Right lobe of liver (tissue), 6 donors: ENCODE results near the gene OBSCN. TPM values are rescaled to one million over a fixed set of nuclear protein-coding genes. Genes with fewer than 3 reads are reported as not detected.

Source experiments
- ATAC-seq, 4 donors: fragments of 200-7000 bp; cut with Tn5 transposase; one replicate each; pipeline ENCODE4 v1.9.1; 2020; ENCODE audit warnings: mild to moderate bottlenecking in 4 of 4, moderate library complexity in 4 of 4
- DNase-seq, 3 donors: peaks; one replicate each; pipeline ENCODE4 v3.0.0-alpha.2; 2020
- H3K27ac ChIP-seq, 3 donors: fragments of 200-600 bp; one replicate each; pipeline ENCODE4 v1.8.0; 2022
- H3K27me3 ChIP-seq, 2 donors: fragments of 200-600 bp; one replicate each; pipeline ENCODE4 v1.8.0; 2022
- H3K36me3 ChIP-seq, 4 donors: fragments of 200-600 bp; sonication (generic) in 1 of 4; one replicate each; pipeline versions ENCODE4 v1.5.1 to v1.8.0; 2017 to 2022; ENCODE audit warnings: control low read depth in 1 of 4
- H3K4me1 ChIP-seq, 4 donors: fragments of 200-600 bp; sonication (generic) in 1 of 4; one replicate each; pipeline versions ENCODE4 v1.5.1 to v1.8.0; 2017 to 2022; ENCODE audit warnings: control low read depth in 1 of 4
- H3K4me3 ChIP-seq, 3 donors: fragments of 200-600 bp; one replicate each; pipeline ENCODE4 v1.8.0; 2022
- H3K9me3 ChIP-seq, 4 donors: fragments of 200-600 bp; sonication (generic) in 1 of 4; one replicate each; pipeline versions ENCODE4 v1.5.1 to v1.8.0; 2017 to 2022; ENCODE audit warnings: control low read depth in 1 of 4
- POLR2A ChIP-seq: fragments of 450-650 bp; IDR thresholded peaks from one replicate; pipeline ENCODE4 v1.6.1; 2017; ENCODE audit warnings: antibody characterized with exemption, mild to moderate bottlenecking
- WGBS: methylation state at CpG from one replicate; pipeline ENCODE4 v1.1.6; 2018; ENCODE audit warnings: low coverage, low lambda C conversion rate; ENCODE audit not compliant: insufficient coverage; ENCODE audit errors: missing lambda C conversion rate; 5-methylcytosine and 5-hydroxymethylcytosine counted together
- intact Hi-C, 2 donors: fragments of 100-400 bp; cut with DNase I; formaldehyde crosslinking; loops; one replicate each; pipeline versions ENCODE4 v1.11.2 to v1.14.1; 2022
- total RNA-seq, 6 experiments: library from RNA; depleted of rRNA in 2 of 6; stranded (reverse); fragments of >200 nt in 2 of 6; fragmentation: NEBNext Ultra II Directional in 3 of 6; extraction: Animal tissue kit (Norgen Biotek cat#: 25700) in 3 of 6; gene quantifications; one replicate each; pipeline versions ENCODE4 v1.1.0 to v1.2.4, GENCODE V29; 2016 to 2023
- TF ChIP-seq, protein P1 (sequence below), 4 donors: fragments of 200-600 bp in 3 of 4; fragments of 450-650 bp in 1 of 4; IDR thresholded peaks; one replicate each; pipeline versions ENCODE4 v1.5.1 to v1.8.0; 2016 to 2022; ENCODE audit warnings: antibody characterized with exemption in 4 of 4, mild to moderate bottlenecking in 2 of 4
- donor health status: DM: no; HTN: yes; CAD: no.
- donor health status: DM: no; HTN: no; CAD: no.
- donor health status: DM: no; HTN: no; CAD: no.
- donor health status: DM: no; HTN: yes; CAD: no.
- donor health status: DM: no; HTN: yes; CAD: no.

The OBSCN gene
- total RNA-seq, 6 experiments from 2014 or later: 0.43 to 3.5 (median 2.0) TPM

GRCh38 chr1:228316589-228317387 lies 108.9 kb downstream of the OBSCN start:
- Histone ChIP-seq H3K27ac (no peak overlapping the region), H3K27me3 (no peaks in the 10 kb centered on the region), H3K4me3 (no peak overlapping the region), H3K36me3 (no peaks in the 10 kb centered on the region), H3K9me3 (no peaks in the 10 kb centered on the region), H3K4me1 (no peaks in the 10 kb centered on the region)
- ATAC-seq (no peak), DNase-seq (peak in 1 of 3 donors; percentile 27)
- TF ChIP-seq, protein P1, sequence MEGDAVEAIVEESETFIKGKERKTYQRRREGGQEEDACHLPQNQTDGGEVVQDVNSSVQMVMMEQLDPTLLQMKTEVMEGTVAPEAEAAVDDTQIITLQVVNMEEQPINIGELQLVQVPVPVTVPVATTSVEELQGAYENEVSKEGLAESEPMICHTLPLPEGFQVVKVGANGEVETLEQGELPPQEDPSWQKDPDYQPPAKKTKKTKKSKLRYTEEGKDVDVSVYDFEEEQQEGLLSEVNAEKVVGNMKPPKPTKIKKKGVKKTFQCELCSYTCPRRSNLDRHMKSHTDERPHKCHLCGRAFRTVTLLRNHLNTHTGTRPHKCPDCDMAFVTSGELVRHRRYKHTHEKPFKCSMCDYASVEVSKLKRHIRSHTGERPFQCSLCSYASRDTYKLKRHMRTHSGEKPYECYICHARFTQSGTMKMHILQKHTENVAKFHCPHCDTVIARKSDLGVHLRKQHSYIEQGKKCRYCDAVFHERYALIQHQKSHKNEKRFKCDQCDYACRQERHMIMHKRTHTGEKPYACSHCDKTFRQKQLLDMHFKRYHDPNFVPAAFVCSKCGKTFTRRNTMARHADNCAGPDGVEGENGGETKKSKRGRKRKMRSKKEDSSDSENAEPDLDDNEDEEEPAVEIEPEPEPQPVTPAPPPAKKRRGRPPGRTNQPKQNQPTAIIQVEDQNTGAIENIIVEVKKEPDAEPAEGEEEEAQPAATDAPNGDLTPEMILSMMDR (IDR thresholded peaks at IDR 0.05): no peak
- no peak for TF ChIP-seq POLR2A
- 74% methylated on average over 3 of the region's 47 CpGs for WGBS
- intact Hi-C loops: no loop called here

DNA sequence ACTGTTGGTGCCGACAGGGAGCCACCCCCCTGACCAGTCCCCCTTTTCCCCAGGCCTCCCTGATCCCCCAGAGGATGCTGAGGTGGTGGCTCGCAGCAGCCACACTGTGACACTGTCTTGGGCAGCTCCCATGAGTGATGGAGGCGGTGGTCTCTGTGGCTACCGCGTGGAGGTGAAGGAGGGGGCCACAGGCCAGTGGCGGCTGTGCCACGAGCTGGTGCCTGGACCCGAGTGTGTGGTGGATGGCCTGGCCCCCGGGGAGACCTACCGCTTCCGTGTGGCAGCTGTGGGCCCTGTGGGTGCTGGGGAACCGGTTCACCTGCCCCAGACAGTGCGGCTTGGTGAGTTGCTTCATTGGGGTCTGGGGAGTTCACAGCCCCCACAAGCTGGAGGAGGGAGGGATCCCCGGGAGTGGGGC lies 109.6 kb downstream of the OBSCN start:
- Histone ChIP-seq H3K36me3 (no peaks in the 10 kb centered on the region), H3K27ac (no peak overlapping the region), H3K27me3 (no peaks in the 10 kb centered on the region), H3K4me1 (no peaks in the 10 kb centered on the region), H3K9me3 (no peaks in the 10 kb centered on the region), H3K4me3 (no peak overlapping the region)
- ATAC-seq (no peak), DNase-seq (peak in 1 of 3 donors; percentile 36)
- WGBS: 94% methylated on average over 3 of the region's 14 CpGs
- TF ChIP-seq, protein P1 (IDR thresholded peaks at IDR 0.05): no peak
- no peak for TF ChIP-seq POLR2A
- intact Hi-C loops: no loop called here

DNA sequence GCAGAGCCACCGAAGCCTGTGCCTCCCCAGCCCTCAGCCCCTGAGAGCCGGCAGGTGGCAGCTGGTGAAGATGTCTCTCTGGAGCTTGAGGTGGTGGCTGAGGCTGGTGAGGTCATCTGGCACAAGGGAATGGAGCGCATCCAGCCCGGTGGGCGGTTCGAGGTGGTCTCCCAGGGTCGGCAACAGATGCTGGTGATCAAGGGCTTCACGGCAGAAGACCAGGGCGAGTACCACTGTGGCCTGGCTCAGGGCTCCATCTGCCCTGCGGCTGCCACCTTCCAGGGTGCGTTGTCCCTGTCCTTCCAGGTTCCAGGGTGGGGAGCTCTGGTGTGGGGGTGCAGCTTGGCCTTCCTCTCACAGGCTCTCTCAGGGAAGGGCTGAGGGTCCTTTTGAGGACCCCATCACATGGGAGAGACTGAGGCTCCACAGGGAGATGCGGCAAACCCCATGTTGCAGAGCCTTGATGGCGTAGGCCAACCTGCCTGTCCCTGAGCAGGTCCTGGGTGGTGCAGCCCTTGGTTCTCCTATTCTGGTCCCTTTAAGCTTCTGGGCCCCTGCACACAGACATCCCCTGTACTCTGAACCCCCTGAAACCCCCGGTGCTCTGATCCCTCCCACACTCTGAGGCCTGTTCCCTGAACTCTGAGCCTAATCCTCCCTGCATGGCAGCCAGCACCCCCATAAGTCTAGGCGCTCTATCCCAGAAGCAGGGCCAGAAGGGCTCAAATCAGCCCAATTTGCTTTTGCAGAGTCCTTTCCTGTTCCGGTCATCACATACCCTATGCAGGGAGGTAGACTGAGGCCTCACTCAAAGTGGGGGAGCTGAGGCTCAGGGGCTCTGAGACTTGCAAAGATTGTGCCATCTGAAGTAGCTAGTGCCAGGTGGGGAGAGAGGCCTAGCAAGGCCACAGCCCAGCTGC lies 110.3 kb downstream of the OBSCN start:
- TF ChIP-seq, protein P1 (IDR thresholded peaks at IDR 0.05): no peak
- TF ChIP-seq POLR2A: no peak
- no peaks in the 10 kb centered on the region for H3K36me3 ChIP-seq
- H3K4me3 ChIP-seq: no peak overlapping the region
- DNase-seq (peak in 2 of 3 donors; percentile 36 to 39), ATAC-seq (no peak)
- no peak overlapping the region for H3K27ac ChIP-seq
- no peaks in the 10 kb centered on the region for H3K9me3 ChIP-seq
- 82% methylated on average over 4 of the region's 16 CpGs for WGBS
- H3K4me1 ChIP-seq: no peaks in the 10 kb centered on the region
- intact Hi-C loops: no loop called here
- H3K27me3 ChIP-seq: no peaks in the 10 kb centered on the region

DNA sequence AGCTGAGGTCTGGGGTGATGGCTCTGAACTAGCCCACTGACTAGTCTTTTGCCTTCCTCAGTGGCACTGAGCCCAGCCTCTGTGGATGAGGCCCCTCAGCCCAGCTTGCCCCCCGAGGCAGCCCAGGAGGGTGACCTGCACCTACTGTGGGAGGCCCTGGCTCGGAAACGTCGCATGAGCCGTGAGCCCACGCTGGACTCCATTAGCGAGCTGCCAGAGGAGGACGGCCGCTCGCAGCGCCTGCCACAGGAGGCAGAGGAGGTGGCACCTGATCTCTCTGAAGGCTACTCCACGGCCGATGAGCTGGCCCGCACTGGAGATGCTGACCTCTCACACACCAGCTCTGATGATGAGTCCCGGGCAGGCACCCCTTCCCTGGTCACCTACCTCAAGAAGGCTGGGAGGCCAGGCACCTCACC lies 111.0 kb downstream of the OBSCN start:
- H3K4me3 ChIP-seq: no peak overlapping the region
- no peaks in the 10 kb centered on the region for H3K27me3 ChIP-seq
- ATAC-seq (no peak), DNase-seq (peak in 1 of 3 donors; percentile 36)
- H3K27ac ChIP-seq: no peak overlapping the region
- H3K9me3 ChIP-seq: no peaks in the 10 kb centered on the region
- no peaks in the 10 kb centered on the region for H3K36me3 ChIP-seq
- no peaks in the 10 kb centered on the region for H3K4me1 ChIP-seq
- TF ChIP-seq, protein P1 (IDR thresholded peaks at IDR 0.05): no peak
- no peak for TF ChIP-seq POLR2A
- WGBS: no CpG with 5 or more reads among the region's 15 CpGs
- intact Hi-C loops: no loop called here
